NT2/D1 (cell line): ENCODE measurements around the gene IL17B.

Source experiments
- SUZ12 ChIP-seq: IDR thresholded peaks from 2 replicates; pipeline ENCODE4 v1.6.1; 2011; ENCODE audit not compliant: insufficient read length, insufficient read depth; ENCODE audit errors: extremely low read depth
- YY1 ChIP-seq: IDR thresholded peaks from 2 replicates; pipeline ENCODE4 v1.6.1; 2011; ENCODE audit not compliant: insufficient read length, insufficient read depth
- ZNF274 ChIP-seq: IDR thresholded peaks from 2 replicates; pipeline ENCODE4 v1.6.1; 2011; ENCODE audit warnings: mild to moderate bottlenecking, low read depth, low read length

GRCh38 chr5:149428032-149428431 lies 48.9 kb upstream of the IL17B start:
- TF ChIP-seq ZNF274, result no peak
- no peak for TF ChIP-seq YY1
- no peak for TF ChIP-seq SUZ12
